Measurements from ENCODE around the gene CEMP1.

DNA sequence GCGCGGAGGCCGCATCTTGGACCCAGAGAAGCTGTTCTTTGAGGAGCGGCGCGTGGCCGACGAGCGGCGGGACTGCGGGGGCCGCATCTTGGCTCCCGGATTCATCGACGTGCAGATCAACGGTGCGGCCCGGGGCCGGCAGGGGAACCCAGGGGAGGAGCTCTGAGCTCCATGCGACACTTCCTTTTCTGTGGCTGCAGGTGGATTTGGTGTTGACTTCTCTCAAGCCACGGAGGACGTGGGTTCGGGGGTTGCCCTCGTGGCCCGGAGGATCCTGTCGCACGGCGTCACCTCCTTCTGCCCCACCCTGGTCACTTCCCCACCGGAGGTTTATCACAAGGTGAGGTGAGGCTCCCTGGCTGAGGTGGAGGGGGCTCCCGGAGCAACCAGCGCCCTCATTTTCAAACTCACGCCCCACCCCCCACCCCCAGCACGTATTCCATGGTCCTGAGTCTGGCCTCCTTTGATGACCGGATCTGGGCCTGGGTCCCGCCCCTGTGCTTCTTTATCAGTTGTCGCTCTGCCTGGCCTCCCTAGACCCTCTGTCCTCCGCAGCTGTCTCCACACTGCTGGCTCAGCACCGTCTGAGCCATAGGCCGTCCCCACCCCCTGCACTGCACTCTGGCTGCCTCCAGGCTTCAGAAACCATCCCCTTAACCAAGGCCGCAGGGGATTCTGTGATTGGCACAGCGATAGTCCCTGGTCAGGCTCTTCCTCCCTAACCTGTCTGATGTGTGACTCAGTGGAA, 10.2 kb downstream of the CEMP1 start:
- TF ChIP-seq TAF1 (IDR thresholded peaks at IDR 0.05; ENCODE audit: borderline replicate concordance, low read depth, low read length) (no peak), POLR2A (IDR thresholded peaks at IDR 0.05; ENCODE audit: low read depth, low read length) (no peak)
